ENCODE measurements around the gene FAM107B.
A peak's percentile ranks its signal among the peaks of the same experiment; 100 is the strongest.

FAM107B gene

DNA sequence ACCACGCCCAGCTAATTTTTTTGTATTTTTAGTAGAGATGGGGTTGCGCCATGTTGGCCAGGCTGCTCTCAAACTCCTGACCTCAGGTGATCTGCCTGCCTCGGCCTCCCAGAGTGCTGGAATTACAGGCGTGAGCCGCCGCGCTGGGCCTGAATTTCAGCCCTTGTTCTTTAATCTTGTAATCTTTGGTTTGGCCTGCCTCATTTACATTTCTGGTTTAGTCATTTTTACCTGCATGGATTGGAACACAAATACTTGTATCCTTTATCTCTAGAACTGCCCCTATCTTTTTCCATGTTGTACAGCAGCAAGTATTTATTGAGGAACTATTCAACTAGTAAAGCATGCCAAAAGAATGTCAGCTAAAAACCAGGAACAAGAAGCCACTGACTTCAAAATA, 248.4 kb downstream of the FAM107B start:
- no peak for DNase-seq

DNA sequence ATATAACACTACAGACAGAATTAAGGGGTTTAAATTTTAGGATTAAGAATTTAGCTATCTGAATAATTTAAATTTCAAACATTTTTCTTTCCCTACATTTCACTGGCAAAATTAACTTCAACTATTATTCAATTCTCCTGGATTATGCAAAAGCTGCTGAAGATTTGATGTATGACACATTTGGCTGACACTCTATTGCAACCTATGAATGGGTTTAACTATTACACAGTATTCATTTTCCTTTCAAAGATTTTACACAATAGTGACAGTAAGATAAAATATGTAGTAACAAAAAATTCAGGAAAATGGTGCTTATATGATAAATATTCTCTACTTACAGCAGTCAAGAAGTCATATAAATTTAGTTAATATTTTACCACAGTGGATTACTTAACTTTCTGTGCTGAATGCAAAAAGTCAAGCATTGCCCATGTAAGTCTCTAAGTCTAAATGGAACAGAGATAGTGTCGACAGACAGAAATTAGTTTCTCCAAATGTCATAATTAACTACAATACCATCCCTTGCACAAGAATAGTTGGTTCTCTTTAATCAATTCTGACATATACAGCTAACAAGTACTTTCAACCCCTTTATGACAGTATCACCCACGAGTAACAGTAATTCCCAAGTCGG, 249.9 kb downstream of the FAM107B start:
- DNase-seq = no peak

- no peak for DNase-seq
Measured at GRCh38 chr10:14523286-14523685, 251.4 kb downstream of the FAM107B start.

DNA sequence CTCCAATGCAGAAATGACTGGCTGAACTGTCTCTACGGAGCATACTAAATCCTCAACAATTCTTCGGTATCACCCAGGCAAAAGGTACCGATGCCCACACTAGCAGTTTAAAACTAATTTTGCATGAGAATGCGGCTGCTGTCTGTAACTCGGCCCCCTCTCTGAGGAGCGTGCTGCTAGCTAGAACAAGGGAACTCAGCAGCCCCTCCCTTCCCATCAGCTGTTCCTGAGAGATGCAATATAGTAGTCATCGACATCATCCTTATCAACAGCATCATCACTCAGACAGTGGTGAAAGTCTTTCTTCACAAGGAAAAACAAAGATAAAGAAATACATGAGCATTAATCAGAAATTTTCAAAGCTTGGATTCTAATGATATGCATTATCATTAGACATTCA, 254.9 kb downstream of the FAM107B start:
- no peak for DNase-seq

- no peak for DNase-seq
Measured at GRCh38 chr10:14518149-14518548, 256.5 kb downstream of the FAM107B start.

- no peak for DNase-seq
Measured at GRCh38 chr10:14513123-14513522, 261.6 kb downstream of the FAM107B start.

GRCh38 chr10:14510346-14510745, 264.4 kb downstream of the FAM107B start:
- DNase-seq = no peak

DNA sequence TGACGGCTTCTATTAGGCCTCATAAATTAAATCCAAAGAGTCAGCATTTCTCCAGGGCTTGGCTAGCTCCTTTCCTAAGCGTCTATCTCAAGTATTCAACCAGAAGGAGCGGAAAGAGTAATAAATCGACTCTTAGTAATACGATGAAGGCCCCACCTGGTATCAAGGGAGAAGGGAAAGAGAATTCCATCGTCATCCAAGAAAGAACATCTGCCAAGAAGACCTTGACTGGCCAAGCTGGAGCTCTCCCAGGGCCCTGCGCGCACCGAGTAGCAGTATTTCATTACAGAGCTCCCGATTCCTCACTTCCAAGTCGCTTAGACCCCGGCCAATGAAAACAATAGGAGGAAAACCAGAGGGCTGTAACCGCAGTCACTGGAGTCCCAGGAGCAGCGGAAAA, 266.0 kb downstream of the FAM107B start:
- DNase-seq = no peak

DNA sequence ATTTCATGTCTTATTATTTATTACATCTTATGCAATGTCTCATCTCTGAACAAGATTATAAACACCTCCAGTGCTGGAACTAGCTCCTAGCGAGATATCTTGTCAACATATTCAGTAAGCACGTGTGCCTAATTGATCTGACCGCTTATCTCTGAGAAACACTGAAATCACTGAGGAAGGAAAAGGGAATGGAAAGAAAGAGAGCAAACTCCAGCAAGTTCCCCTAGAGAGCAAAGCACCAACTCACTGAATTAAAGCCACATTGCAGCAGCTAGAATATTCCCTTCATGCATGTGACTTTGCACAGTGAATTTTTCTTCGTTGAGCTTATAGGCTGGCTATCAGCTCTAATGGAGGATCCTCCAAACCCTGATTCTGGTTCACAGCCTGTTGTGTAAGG, 266.9 kb downstream of the FAM107B start:
- no peak for DNase-seq

DNA sequence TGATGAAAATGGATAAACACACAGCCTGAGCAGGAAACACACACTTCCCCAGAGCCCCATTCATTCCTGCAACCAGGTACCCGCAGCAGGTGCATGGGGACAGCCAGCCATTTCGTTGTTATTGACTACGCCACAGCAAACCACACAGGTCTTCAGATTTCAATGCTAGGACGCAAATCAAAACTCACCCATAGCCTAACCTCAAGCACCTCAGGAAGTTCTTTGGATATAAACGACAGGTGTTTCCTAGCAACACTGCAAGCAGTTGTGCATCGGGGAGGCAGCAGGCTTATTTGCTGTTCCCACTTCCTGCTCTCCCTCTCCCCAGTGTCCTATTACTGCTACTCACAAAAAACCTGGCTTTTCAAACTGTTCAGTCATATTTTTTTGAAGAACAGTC, 267.5 kb downstream of the FAM107B start:
- DNase-seq = no peak

GRCh38 chr10:14502431-14502830, 272.3 kb downstream of the FAM107B start:
- DNase-seq = no peak

DNA sequence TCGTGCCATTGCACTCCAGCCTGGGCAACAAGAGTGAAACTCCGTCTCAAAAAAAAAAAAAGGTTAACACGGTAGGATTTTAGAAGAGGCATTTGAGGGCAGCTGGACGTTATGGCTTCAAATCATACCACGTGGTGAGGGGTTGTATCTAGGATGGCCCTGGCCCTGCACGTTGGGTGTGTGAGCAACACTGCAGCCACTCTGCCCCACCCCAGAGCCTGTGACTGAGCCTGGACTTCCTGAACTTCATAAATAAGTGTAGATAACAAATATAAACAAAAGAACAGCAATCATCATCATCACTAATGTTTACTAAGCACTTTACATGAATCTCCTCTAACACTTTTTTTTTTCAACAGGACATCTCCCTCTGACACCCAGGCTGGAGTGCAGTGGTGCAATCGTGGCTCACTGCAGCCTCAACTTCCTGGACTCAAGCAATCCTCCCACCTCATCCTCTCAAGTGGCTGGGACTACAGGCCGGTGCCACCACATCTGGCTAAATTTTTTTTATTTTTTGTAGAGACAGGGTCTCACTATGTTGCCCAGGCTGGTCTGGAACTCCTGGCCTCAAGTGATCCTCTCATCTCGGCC, 274.4 kb downstream of the FAM107B start:
- no peak for DNase-seq

DNA sequence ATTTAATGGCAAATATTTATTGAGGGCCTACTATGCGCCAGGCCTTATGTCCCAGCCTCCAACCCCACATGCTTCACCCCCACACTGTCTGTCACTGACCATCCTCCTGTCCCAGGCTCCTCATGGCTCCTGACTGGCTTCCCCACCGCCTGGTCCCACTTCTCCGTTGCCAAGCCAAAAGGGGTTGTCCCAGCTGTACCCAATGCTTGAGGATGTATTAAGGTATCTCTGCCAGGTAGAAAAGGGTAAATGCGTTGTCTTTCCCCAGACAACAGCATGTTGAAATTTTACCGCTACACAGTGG, 275.1 kb downstream of the FAM107B start:
- DNase-seq = no peak

DNA sequence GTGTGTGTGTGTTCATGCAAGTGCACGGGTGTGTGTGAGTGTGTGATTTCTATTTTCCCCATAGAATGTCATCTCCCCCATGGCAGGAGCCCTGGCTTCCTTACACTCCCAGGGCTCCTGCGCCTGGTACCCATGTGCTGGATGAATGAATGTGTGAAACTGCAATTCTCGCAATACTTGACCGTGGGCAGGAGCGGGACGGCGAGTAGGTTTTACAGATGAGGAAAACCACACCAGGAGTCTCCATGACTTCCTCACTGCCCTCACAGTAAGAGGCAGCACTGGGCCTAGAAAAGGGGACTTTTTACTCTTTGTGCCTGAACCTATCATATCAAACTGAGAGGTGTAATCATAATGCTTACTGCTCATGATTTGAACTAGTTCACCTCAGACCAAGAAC, 276.4 kb downstream of the FAM107B start:
- DNase-seq = no peak

DNA sequence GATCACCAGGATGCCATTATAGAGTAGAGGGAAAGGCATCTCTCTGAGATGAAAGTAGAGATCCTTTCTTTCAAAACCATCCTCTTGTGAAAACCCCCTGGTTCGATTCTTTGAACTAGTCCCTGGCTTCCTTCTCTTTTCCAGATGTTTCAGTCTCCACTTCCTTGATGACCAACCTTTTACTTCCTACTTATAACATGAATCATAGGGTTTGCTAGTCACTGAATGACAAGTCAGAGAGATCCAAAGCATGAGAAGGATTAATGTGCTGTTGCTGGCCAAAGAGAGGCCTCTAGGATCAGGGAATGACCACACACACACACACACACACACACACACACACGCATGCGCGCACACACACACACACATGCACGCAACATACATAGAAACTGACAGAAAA, 282.9 kb downstream of the FAM107B start:
- DNase-seq = no peak

DNA sequence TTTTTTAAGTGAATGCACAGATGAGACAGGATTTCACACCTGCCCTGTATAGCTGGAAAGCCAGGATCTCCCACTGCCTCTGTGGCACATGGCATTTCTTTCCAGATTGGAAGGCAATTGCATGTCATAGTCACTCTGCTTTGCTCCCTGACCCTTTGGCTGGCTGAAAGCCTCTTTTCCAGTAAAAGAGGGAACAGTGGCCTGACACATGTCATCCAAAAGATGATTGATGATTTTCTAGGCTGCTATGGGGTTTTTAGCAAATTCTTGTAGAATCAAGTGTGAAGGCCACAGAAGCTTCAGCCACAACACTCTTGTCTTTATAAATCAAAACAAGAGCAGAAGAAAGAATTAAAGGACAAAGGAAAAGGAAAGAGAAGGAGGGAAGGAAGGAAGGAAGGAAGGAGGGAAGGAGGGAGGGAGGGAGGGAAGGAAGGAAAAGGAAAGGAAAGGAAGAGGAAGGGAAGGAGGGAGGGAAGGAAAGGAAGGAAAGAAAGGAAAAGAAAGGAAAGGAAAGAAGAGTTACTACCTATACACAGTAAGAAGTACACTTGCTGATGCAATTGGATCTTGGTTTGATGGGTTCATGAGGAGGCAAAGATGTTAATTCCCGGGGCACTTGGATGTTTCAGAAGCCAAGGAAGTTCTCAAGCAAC, 285.0 kb downstream of the FAM107B start:
- DNase-seq = no peak

- no peak for DNase-seq
Measured at GRCh38 chr10:14487488-14487883, 287.2 kb downstream of the FAM107B start.

GRCh38 chr10:14486777-14487487, 287.8 kb downstream of the FAM107B start:
- no peak for DNase-seq

DNA sequence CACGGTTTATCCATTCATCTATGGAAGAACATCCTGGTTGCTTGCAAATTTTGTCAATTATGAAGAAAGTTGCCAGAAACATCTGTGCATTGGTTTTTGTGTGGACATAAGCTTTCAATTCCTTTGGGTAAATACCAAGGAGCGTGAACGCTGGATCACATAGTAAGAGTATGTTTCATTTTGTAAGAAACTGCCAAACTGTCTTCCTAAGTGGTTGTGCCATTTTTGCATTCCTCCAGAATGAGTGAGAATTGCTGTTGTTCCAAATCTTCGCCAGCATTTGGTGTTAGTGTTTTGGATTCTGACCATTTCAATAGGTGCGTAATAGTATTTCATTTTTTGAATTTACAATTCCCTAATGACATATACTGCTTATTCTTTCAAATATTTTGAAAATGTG, 288.7 kb downstream of the FAM107B start:
- no peak for DNase-seq

- DNase-seq = no peak
Measured at GRCh38 chr10:14483417-14483816, 291.3 kb downstream of the FAM107B start.

- no peak for DNase-seq
Measured at GRCh38 chr10:14481752-14482151, 292.9 kb downstream of the FAM107B start.

- no peak for DNase-seq
Measured at GRCh38 chr10:14481014-14481413, 293.7 kb downstream of the FAM107B start.

GRCh38 chr10:14478604-14479003, 296.1 kb downstream of the FAM107B start:
- DNase-seq = peak; percentile 55

DNA sequence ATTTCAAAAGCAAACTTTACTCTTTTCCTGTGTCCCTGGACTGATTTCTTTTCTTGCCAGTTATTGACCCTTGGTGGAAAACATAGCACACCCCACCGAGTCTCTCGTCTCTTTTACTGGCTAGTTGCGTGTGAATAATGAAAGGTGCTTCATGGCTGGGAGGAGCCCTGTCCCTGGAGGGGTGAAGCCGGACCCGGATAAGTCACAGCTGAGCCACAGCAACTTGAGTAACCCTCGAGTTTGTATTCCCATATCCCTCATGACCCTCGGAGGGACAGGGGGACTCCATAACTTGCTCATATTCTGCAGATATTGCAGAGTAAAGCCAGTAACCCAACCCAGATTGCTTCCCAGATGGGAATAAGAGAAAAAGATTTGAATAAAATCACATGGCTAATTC, 296.5 kb downstream of the FAM107B start:
- DNase-seq = no peak

DNA sequence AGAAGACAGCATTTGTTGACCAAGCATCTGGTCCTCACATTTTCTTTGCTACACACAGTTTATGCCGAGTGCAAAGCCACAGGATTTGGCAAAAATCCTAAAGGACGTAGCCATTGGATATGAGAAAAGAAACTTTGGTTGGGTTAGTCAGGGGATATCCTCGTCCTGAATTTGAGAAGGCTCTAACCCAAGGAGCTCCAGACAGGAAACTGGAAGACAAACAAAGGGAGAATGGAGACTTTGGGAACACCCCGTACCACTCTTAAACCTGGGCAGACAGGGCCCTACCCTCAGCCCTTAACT, 297.3 kb downstream of the FAM107B start:
- DNase-seq = no peak
